Measurements from ENCODE around the gene PLPPR5.

The PLPPR5 gene

DNA sequence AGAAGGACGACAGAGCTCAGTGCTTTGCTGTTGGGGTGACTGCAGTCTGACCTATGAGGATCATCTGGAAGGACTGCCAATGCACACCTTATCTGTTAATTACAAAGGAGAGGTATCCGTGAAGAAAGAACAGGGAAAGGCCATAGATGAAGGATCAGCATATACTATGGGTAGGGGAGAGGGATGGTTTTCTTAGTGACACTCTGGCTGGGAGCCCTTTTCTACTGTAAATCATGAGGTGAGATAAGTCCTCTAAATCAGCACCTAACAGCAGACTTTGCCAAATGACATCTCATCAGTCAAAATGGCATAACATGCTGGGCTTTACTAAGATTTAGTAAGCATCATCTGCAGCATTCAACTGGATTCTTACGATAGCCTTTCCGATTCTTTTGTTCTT lies 100.0 kb downstream of the PLPPR5 start:
- no peak for DNase-seq
- no peak overlapping the region for H3K23ac ChIP-seq (ENCODE audit: low read length in 2 of 2)
- no peak overlapping the region for H3K9ac ChIP-seq (ENCODE audit: low read length)
- H2BK120ac ChIP-seq (ENCODE audit: low read depth, low read length), result no peak overlapping the region
- H2AK5ac ChIP-seq (ENCODE audit: low read length, severe bottlenecking), result no peak overlapping the region
- no peak overlapping the region for H2BK15ac ChIP-seq (ENCODE audit: low read depth, poor library complexity, severe bottlenecking)
- WGBS, result 95% methylated on average over 3 of the region's 4 CpGs
- no peak overlapping the region for H3K4ac ChIP-seq (ENCODE audit: low read depth in 1 of 2, low read length in 2 of 2)
- H3K4me3 ChIP-seq (ENCODE audit: insufficient read depth in 1 of 2, low read depth in 1 of 2, low read length in 2 of 2), result no peak overlapping the region
- H3K79me1 ChIP-seq (replicated peaks; ENCODE audit: low read length, poor library complexity, severe bottlenecking), result no peaks in the 10 kb centered on the region
- no peak overlapping the region for H3K4me2 ChIP-seq (ENCODE audit: low read length, poor library complexity, severe bottlenecking)
- H2AFZ ChIP-seq (ENCODE audit: low read depth, low read length), result no peak overlapping the region
- no peak overlapping the region for H2BK5ac ChIP-seq (ENCODE audit: low read depth, low read length, poor library complexity, severe bottlenecking)
- no peak overlapping the region for H3K14ac ChIP-seq (ENCODE audit: low read length in 2 of 2)
- no peaks in the 10 kb centered on the region for H3K36me3 ChIP-seq (ENCODE audit: control insufficient read depth in 1 of 2, insufficient read depth in 2 of 2, low read depth in 1 of 2, low read length in 2 of 2)
- H4K91ac ChIP-seq (ENCODE audit: low read length), result no peak overlapping the region
- no peak overlapping the region for H2BK12ac ChIP-seq (ENCODE audit: low read length in 2 of 2)
- no peaks in the 10 kb centered on the region for H3K9me3 ChIP-seq (ENCODE audit: control insufficient read depth, low read length)
- no peaks in the 10 kb centered on the region for H3K27me3 ChIP-seq (ENCODE audit: control insufficient read depth in 1 of 2, insufficient read depth in 1 of 2, low read length in 2 of 2)
- H4K8ac ChIP-seq (ENCODE audit: low read length), result no peak overlapping the region
- no peak overlapping the region for H3K27ac ChIP-seq (ENCODE audit: low read length, poor library complexity, severe bottlenecking)
- no peak overlapping the region for H3K18ac ChIP-seq (ENCODE audit: low read depth in 1 of 2, low read length in 2 of 2)
- H3K4me1 ChIP-seq (ENCODE audit: control insufficient read depth, insufficient read depth, low read depth, low read length), result no peaks in the 10 kb centered on the region

GRCh38 chr1:98903726-98904125 lies 100.9 kb downstream of the PLPPR5 start:
- H3K79me1 ChIP-seq (replicated peaks; ENCODE audit: low read length, poor library complexity, severe bottlenecking), result no peaks in the 10 kb centered on the region
- H3K9ac ChIP-seq (ENCODE audit: low read length), result peak overlapping the region; percentile 68
- H2AFZ ChIP-seq (ENCODE audit: low read depth, low read length), result no peak overlapping the region
- H3K4me1 ChIP-seq (ENCODE audit: control insufficient read depth, insufficient read depth, low read depth, low read length), result no peaks in the 10 kb centered on the region
- H2BK120ac ChIP-seq (ENCODE audit: low read depth, low read length), result no peak overlapping the region
- H2BK15ac ChIP-seq (ENCODE audit: low read depth, poor library complexity, severe bottlenecking), result no peak overlapping the region
- H4K8ac ChIP-seq (ENCODE audit: low read length), result no peak overlapping the region
- no peak overlapping the region for H3K4me2 ChIP-seq (ENCODE audit: low read length, poor library complexity, severe bottlenecking)
- no peaks in the 10 kb centered on the region for H3K36me3 ChIP-seq (ENCODE audit: control insufficient read depth in 1 of 2, insufficient read depth in 2 of 2, low read depth in 1 of 2, low read length in 2 of 2)
- no peak overlapping the region for H3K23ac ChIP-seq (ENCODE audit: low read length in 2 of 2)
- no peak overlapping the region for H2BK12ac ChIP-seq (ENCODE audit: low read length in 2 of 2)
- no peak overlapping the region for H3K4me3 ChIP-seq (ENCODE audit: insufficient read depth in 1 of 2, low read depth in 1 of 2, low read length in 2 of 2)
- no peaks in the 10 kb centered on the region for H3K27me3 ChIP-seq (ENCODE audit: control insufficient read depth in 1 of 2, insufficient read depth in 1 of 2, low read length in 2 of 2)
- DNase-seq, result no peak
- H2BK5ac ChIP-seq (ENCODE audit: low read depth, low read length, poor library complexity, severe bottlenecking), result no peak overlapping the region
- no peaks in the 10 kb centered on the region for H3K9me3 ChIP-seq (ENCODE audit: control insufficient read depth, low read length)
- no peak overlapping the region for H3K27ac ChIP-seq (ENCODE audit: low read length, poor library complexity, severe bottlenecking)
- no peak overlapping the region for H4K91ac ChIP-seq (ENCODE audit: low read length)
- no peak overlapping the region for H3K18ac ChIP-seq (ENCODE audit: low read depth in 1 of 2, low read length in 2 of 2)
- H2AK5ac ChIP-seq (ENCODE audit: low read length, severe bottlenecking), result no peak overlapping the region
- WGBS, result no CpG with 5 or more reads among the region's 1 CpG
- H3K4ac ChIP-seq (ENCODE audit: low read depth in 1 of 2, low read length in 2 of 2), result no peak overlapping the region
- no peak overlapping the region for H3K14ac ChIP-seq (ENCODE audit: low read length in 2 of 2)

DNA sequence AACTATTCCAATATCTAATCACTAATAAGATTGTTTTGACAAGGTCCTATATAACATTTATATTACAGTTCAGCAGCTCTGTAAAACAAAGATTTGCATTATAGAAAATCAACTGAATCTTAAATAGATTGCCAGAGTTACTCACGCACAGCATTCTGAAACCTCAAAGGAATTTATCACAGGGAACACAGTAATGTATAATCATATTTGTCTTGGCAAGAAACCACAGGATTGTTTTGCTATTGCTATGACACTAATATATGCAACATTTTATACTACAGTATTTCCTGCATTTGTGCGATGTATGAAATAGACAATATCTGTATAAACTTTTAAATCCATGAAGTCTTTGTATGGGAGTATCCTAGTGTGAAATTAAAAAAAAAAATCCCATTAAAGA lies 101.4 kb downstream of the PLPPR5 start:
- H4K8ac ChIP-seq (ENCODE audit: low read length), result no peak overlapping the region
- H2AFZ ChIP-seq (ENCODE audit: low read depth, low read length), result no peak overlapping the region
- no peaks in the 10 kb centered on the region for H3K79me1 ChIP-seq (replicated peaks; ENCODE audit: low read length, poor library complexity, severe bottlenecking)
- no peak overlapping the region for H2BK12ac ChIP-seq (ENCODE audit: low read length in 2 of 2)
- H3K4me3 ChIP-seq (ENCODE audit: insufficient read depth in 1 of 2, low read depth in 1 of 2, low read length in 2 of 2), result no peak overlapping the region
- peak; percentile 2 for DNase-seq
- H2BK5ac ChIP-seq (ENCODE audit: low read depth, low read length, poor library complexity, severe bottlenecking), result no peak overlapping the region
- H3K36me3 ChIP-seq (ENCODE audit: control insufficient read depth in 1 of 2, insufficient read depth in 2 of 2, low read depth in 1 of 2, low read length in 2 of 2), result no peaks in the 10 kb centered on the region
- no peak overlapping the region for H3K27ac ChIP-seq (ENCODE audit: low read length, poor library complexity, severe bottlenecking)
- no peak overlapping the region for H2AK5ac ChIP-seq (ENCODE audit: low read length, severe bottlenecking)
- no peak overlapping the region for H2BK120ac ChIP-seq (ENCODE audit: low read depth, low read length)
- H3K14ac ChIP-seq (ENCODE audit: low read length in 2 of 2), result no peak overlapping the region
- no peak overlapping the region for H3K23ac ChIP-seq (ENCODE audit: low read length in 2 of 2)
- no peak overlapping the region for H2BK15ac ChIP-seq (ENCODE audit: low read depth, poor library complexity, severe bottlenecking)
- no peaks in the 10 kb centered on the region for H3K27me3 ChIP-seq (ENCODE audit: control insufficient read depth in 1 of 2, insufficient read depth in 1 of 2, low read length in 2 of 2)
- peak overlapping the region; percentile 68 for H3K9ac ChIP-seq (ENCODE audit: low read length)
- H3K9me3 ChIP-seq (ENCODE audit: control insufficient read depth, low read length), result no peaks in the 10 kb centered on the region
- no peak overlapping the region for H3K18ac ChIP-seq (ENCODE audit: low read depth in 1 of 2, low read length in 2 of 2)
- WGBS, result no CpG with 5 or more reads among the region's 2 CpGs
- no peak overlapping the region for H3K4ac ChIP-seq (ENCODE audit: low read depth in 1 of 2, low read length in 2 of 2)
- H3K4me2 ChIP-seq (ENCODE audit: low read length, poor library complexity, severe bottlenecking), result no peak overlapping the region
- H3K4me1 ChIP-seq (ENCODE audit: control insufficient read depth, insufficient read depth, low read depth, low read length), result no peaks in the 10 kb centered on the region
- no peak overlapping the region for H4K91ac ChIP-seq (ENCODE audit: low read length)

DNA sequence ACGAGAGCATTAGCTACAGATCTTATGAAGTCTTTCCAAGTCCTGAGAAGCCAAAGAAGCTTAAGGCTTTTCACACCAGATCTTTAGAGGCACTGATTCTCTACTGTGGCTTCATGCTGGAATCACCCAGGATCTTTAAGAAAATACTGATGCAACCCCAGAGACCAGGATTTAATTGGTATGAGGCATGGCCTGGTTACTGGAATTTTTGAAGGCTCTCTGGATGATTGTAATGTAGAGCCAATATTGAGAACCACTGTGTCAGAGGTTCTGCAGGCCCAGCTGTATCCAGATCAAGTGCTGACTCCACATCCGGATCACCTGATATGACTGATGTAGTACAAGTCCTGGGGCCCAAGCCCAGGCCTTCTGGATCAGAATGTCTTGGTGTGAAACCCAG lies 105.7 kb downstream of the PLPPR5 start:
- no peaks in the 10 kb centered on the region for H3K9me3 ChIP-seq (ENCODE audit: control insufficient read depth, low read length)
- DNase-seq, result no peak
- WGBS, result 93% methylated on average over 2 of the region's 2 CpGs
- H2AK5ac ChIP-seq (ENCODE audit: low read length, severe bottlenecking), result no peak overlapping the region
- H2BK15ac ChIP-seq (ENCODE audit: low read depth, poor library complexity, severe bottlenecking), result no peak overlapping the region
- H2AFZ ChIP-seq (ENCODE audit: low read depth, low read length), result no peak overlapping the region
- no peak overlapping the region for H3K4me2 ChIP-seq (ENCODE audit: low read length, poor library complexity, severe bottlenecking)
- H3K9ac ChIP-seq (ENCODE audit: low read length), result peak overlapping the region; percentile 52
- H4K8ac ChIP-seq (ENCODE audit: low read length), result no peak overlapping the region
- no peak overlapping the region for H3K27ac ChIP-seq (ENCODE audit: low read length, poor library complexity, severe bottlenecking)
- H2BK5ac ChIP-seq (ENCODE audit: low read depth, low read length, poor library complexity, severe bottlenecking), result no peak overlapping the region
- H3K79me1 ChIP-seq (replicated peaks; ENCODE audit: low read length, poor library complexity, severe bottlenecking), result no peaks in the 10 kb centered on the region
- H3K4me3 ChIP-seq (ENCODE audit: insufficient read depth in 1 of 2, low read depth in 1 of 2, low read length in 2 of 2), result no peak overlapping the region
- no peak overlapping the region for H3K14ac ChIP-seq (ENCODE audit: low read length in 2 of 2)
- H4K91ac ChIP-seq (ENCODE audit: low read length), result no peak overlapping the region
- H3K27me3 ChIP-seq (ENCODE audit: control insufficient read depth in 1 of 2, insufficient read depth in 1 of 2, low read length in 2 of 2), result no peaks in the 10 kb centered on the region
- H3K18ac ChIP-seq (ENCODE audit: low read depth in 1 of 2, low read length in 2 of 2), result no peak overlapping the region
- H2BK12ac ChIP-seq (ENCODE audit: low read length in 2 of 2), result no peak overlapping the region
- H3K4me1 ChIP-seq (ENCODE audit: control insufficient read depth, insufficient read depth, low read depth, low read length), result no peaks in the 10 kb centered on the region
- H3K4ac ChIP-seq (ENCODE audit: low read depth in 1 of 2, low read length in 2 of 2), result no peak overlapping the region
- H3K36me3 ChIP-seq (ENCODE audit: control insufficient read depth in 1 of 2, insufficient read depth in 2 of 2, low read depth in 1 of 2, low read length in 2 of 2), result no peaks in the 10 kb centered on the region
- H3K23ac ChIP-seq (ENCODE audit: low read length in 2 of 2), result no peak overlapping the region
- H2BK120ac ChIP-seq (ENCODE audit: low read depth, low read length), result no peak overlapping the region

All from mesenchymal stem cell (in vitro differentiated cells and primary cell).